ENCODE measurements around the gene PLA2G7.

The PLA2G7 gene

GRCh38 chr6:46756469-46757213 is 21.5 kb upstream of the PLA2G7 start (continued):
- no peak for TF ChIP-seq ZNF8 (CRISPR knock-in tag; IDR thresholded peaks at IDR 0.05)
- TF ChIP-seq ZC3H10 (CRISPR knock-in tag; IDR thresholded peaks at IDR 0.05), result no peak
- no peak for TF ChIP-seq CSDC2 (CRISPR knock-in tag; IDR thresholded peaks at IDR 0.05)
- TF ChIP-seq ZFP3 (CRISPR knock-in tag; IDR thresholded peaks at IDR 0.05), result no peak
- TF ChIP-seq, protein P1, sequence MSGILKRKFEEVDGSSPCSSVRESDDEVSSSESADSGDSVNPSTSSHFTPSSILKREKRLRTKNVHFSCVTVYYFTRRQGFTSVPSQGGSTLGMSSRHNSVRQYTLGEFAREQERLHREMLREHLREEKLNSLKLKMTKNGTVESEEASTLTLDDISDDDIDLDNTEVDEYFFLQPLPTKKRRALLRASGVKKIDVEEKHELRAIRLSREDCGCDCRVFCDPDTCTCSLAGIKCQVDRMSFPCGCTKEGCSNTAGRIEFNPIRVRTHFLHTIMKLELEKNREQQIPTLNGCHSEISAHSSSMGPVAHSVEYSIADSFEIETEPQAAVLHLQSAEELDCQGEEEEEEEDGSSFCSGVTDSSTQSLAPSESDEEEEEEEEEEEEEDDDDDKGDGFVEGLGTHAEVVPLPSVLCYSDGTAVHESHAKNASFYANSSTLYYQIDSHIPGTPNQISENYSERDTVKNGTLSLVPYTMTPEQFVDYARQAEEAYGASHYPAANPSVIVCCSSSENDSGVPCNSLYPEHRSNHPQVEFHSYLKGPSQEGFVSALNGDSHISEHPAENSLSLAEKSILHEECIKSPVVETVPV (CRISPR knock-in tag; IDR thresholded peaks at IDR 0.05), result no peak
- no peak for TF ChIP-seq ZFP30 (CRISPR knock-in tag; IDR thresholded peaks at IDR 0.05)
- TF ChIP-seq TCF4 (CRISPR knock-in tag; IDR thresholded peaks at IDR 0.05; ENCODE audit: borderline replicate concordance), result no peak
- no peak for TF ChIP-seq ISL1 (CRISPR knock-in tag; IDR thresholded peaks at IDR 0.05)
- no peak for TF ChIP-seq TOX (CRISPR knock-in tag; IDR thresholded peaks at IDR 0.05; ENCODE audit: borderline replicate concordance)
- no peak for TF ChIP-seq PPARA (CRISPR knock-in tag; IDR thresholded peaks at IDR 0.05; ENCODE audit: borderline replicate concordance)

- TF ChIP-seq ZFP30 (CRISPR knock-in tag; IDR thresholded peaks at IDR 0.05) (no peak), ZNF565 (CRISPR knock-in tag; conservative IDR thresholded peaks at IDR 0.05; ENCODE audit: low read depth) (no peak), RARB (CRISPR knock-in tag; IDR thresholded peaks at IDR 0.05) (no peak), PATZ1 (CRISPR knock-in tag; IDR thresholded peaks at IDR 0.05; ENCODE audit: borderline replicate concordance) (no peak), ESRRG (CRISPR knock-in tag; IDR thresholded peaks at IDR 0.05) (no peak), CSDC2 (CRISPR knock-in tag; IDR thresholded peaks at IDR 0.05) (no peak), OSR1 (CRISPR knock-in tag; IDR thresholded peaks at IDR 0.05) (no peak), GLIS3 (CRISPR knock-in tag; IDR thresholded peaks at IDR 0.05) (no peak), ZNF8 (CRISPR knock-in tag; IDR thresholded peaks at IDR 0.05) (no peak), TSHZ2 (CRISPR knock-in tag; IDR thresholded peaks at IDR 0.05) (no peak)
- TF ChIP-seq, protein P2, sequence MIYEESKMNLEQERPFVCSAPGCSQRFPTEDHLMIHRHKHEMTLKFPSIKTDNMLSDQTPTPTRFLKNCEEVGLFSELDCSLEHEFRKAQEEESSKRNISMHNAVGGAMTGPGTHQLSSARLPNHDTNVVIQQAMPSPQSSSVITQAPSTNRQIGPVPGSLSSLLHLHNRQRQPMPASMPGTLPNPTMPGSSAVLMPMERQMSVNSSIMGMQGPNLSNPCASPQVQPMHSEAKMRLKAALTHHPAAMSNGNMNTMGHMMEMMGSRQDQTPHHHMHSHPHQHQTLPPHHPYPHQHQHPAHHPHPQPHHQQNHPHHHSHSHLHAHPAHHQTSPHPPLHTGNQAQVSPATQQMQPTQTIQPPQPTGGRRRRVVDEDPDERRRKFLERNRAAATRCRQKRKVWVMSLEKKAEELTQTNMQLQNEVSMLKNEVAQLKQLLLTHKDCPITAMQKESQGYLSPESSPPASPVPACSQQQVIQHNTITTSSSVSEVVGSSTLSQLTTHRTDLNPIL (CRISPR knock-in tag; IDR thresholded peaks at IDR 0.05; ENCODE audit: low read depth), result no peak
- ATAC-seq, result no peak
Observed at GRCh38 chr6:46755865-46756264, 20.7 kb upstream of the PLA2G7 start.

DNA sequence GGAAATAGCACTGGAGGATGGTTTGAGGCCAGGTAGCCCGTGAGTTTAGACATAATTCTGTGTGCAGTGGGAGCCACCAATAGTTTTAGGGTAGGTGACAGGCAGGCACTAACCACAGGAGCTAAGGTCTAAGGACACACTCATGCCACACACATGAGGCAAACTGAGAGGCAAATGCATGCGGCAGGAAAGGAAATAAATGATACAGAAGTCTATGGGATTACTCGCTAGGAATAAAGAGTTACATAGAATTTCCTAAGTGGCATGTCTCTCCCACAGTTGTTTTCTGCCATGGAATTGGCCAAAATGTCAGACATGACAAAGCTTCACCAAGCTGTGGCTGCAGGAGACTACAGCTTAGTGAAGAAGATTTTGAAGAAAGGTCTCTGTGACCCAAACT is 16.5 kb upstream of the PLA2G7 start:
- TF ChIP-seq GLIS3 (CRISPR knock-in tag; IDR thresholded peaks at IDR 0.05) (no peak), ISL1 (CRISPR knock-in tag; IDR thresholded peaks at IDR 0.05) (no peak), OSR1 (CRISPR knock-in tag; IDR thresholded peaks at IDR 0.05) (no peak), RARB (CRISPR knock-in tag; IDR thresholded peaks at IDR 0.05) (no peak), PPARA (CRISPR knock-in tag; IDR thresholded peaks at IDR 0.05; ENCODE audit: borderline replicate concordance) (no peak), ZNF565 (CRISPR knock-in tag; conservative IDR thresholded peaks at IDR 0.05; ENCODE audit: low read depth) (no peak), CSDC2 (CRISPR knock-in tag; IDR thresholded peaks at IDR 0.05) (no peak), PATZ1 (CRISPR knock-in tag; IDR thresholded peaks at IDR 0.05; ENCODE audit: borderline replicate concordance) (no peak), ARNTL (CRISPR knock-in tag; IDR thresholded peaks at IDR 0.05; ENCODE audit: borderline replicate concordance, low read depth) (no peak), ZC3H10 (CRISPR knock-in tag; IDR thresholded peaks at IDR 0.05) (no peak), SNAI2 (CRISPR knock-in tag; IDR thresholded peaks at IDR 0.05) (no peak), ZNF70 (CRISPR knock-in tag; IDR thresholded peaks at IDR 0.05) (no peak)
- TF ChIP-seq, protein P1 (CRISPR knock-in tag; IDR thresholded peaks at IDR 0.05), result no peak
- TF ChIP-seq, protein P2 (CRISPR knock-in tag; IDR thresholded peaks at IDR 0.05; ENCODE audit: low read depth), result no peak
- no peak for ATAC-seq
